ENCODE measurements around the gene SMOC1. TPM values are rescaled to one million over a fixed set of nuclear protein-coding genes. Genes with fewer than 3 reads are reported as not detected.

The SMOC1 gene
- total and polyA plus RNA-seq, 9 donors, result 0.35 to 9.1 (median 0.80) TPM

GRCh38 chr14:70011098-70011497, 131.9 kb downstream of the SMOC1 start:
- no peak for TF ChIP-seq EP300 (IDR thresholded peaks at IDR 0.05)
- TF ChIP-seq CTCF (IDR thresholded peaks at IDR 0.05), result no peak
- no peak for TF ChIP-seq POLR2A (IDR thresholded peaks at IDR 0.05)
- H3K9me3 ChIP-seq, result no peaks in the 10 kb centered on the region
- WGBS, 3 donors, result 81 to 91% (median 90%) methylated on average over 6 of the region's 6 CpGs
- intact Hi-C loops (cut with DNase I), result no loop called here
- H3K4me1 ChIP-seq (ENCODE audit: insufficient read depth), result no peaks in the 10 kb centered on the region
- no peak overlapping the region for H3K4me3 ChIP-seq
- no peaks in the 10 kb centered on the region for H3K36me3 ChIP-seq
- no peaks in the 10 kb centered on the region for H3K27me3 ChIP-seq
- H3K27ac ChIP-seq, result no peak overlapping the region
- DNase-seq, result no peak

GRCh38 chr14:70011708-70012107, 132.5 kb downstream of the SMOC1 start:
- Histone ChIP-seq H3K27ac (no peak overlapping the region), H3K36me3 (no peaks in the 10 kb centered on the region), H3K9me3 (no peaks in the 10 kb centered on the region), H3K4me1 (ENCODE audit: insufficient read depth) (no peaks in the 10 kb centered on the region), H3K27me3 (no peaks in the 10 kb centered on the region), H3K4me3 (no peak overlapping the region)
- 75 to 87% (median 82%) methylated on average over 7 of the region's 7 CpGs for WGBS, 3 donors
- TF ChIP-seq CTCF (IDR thresholded peaks at IDR 0.05) (no peak), EP300 (IDR thresholded peaks at IDR 0.05) (no peak), POLR2A (IDR thresholded peaks at IDR 0.05) (no peak)
- intact Hi-C loops (cut with DNase I), result no loop called here
- DNase-seq, result no peak

GRCh38 chr14:70013271-70013873, 134.2 kb downstream of the SMOC1 start:
- Histone ChIP-seq H3K4me1 (ENCODE audit: insufficient read depth) (no peaks in the 10 kb centered on the region), H3K9me3 (no peaks in the 10 kb centered on the region), H3K36me3 (no peaks in the 10 kb centered on the region), H3K27ac (no peak overlapping the region), H3K4me3 (no peak overlapping the region), H3K27me3 (no peaks in the 10 kb centered on the region)
- WGBS, 3 donors, result 53 to 66% (median 62%) methylated on average over 2 of the region's 2 CpGs
- DNase-seq, result no peak
- TF ChIP-seq POLR2A (IDR thresholded peaks at IDR 0.05) (no peak), CTCF (IDR thresholded peaks at IDR 0.05) (no peak), EP300 (IDR thresholded peaks at IDR 0.05) (no peak)
- intact Hi-C loops (cut with DNase I), result no loop called here

GRCh38 chr14:70014406-70015095, 135.3 kb downstream of the SMOC1 start:
- no peak for TF ChIP-seq POLR2A (IDR thresholded peaks at IDR 0.05)
- no peak for TF ChIP-seq EP300 (IDR thresholded peaks at IDR 0.05)
- TF ChIP-seq CTCF (IDR thresholded peaks at IDR 0.05), result no peak
- no peak overlapping the region for H3K27ac ChIP-seq
- H3K4me1 ChIP-seq (ENCODE audit: insufficient read depth), result peaks cover 2% of the 10 kb centered on the region
- 81 to 85% (median 81%) methylated on average over 7 of the region's 7 CpGs for WGBS, 3 donors
- no peak for DNase-seq
- no peaks in the 10 kb centered on the region for H3K36me3 ChIP-seq
- no peaks in the 10 kb centered on the region for H3K9me3 ChIP-seq
- no peaks in the 10 kb centered on the region for H3K27me3 ChIP-seq
- intact Hi-C loops (cut with DNase I), result no loop called here
- no peak overlapping the region for H3K4me3 ChIP-seq

Data from ovary (tissue), 9 donors.